DOHH2 (cell line): ENCODE data around the gene PSMB10.

Experiments used
- H3F3A ChIP-seq: fragments of 200-600 bp; sonication (generic), shearing (Covaris generic); 2 replicates; pipeline ENCODE4 v1.6.0; 2016; ENCODE audit warnings: antibody characterized with exemption, mild to moderate bottlenecking; ENCODE audit not compliant: control insufficient read depth, insufficient read depth
- H3K27ac ChIP-seq: fragments of 200-600 bp; sonication (generic); 2 replicates; pipeline ENCODE4 v1.5.1; 2014; ENCODE audit warnings: low read depth, mild to moderate bottlenecking, low read length, moderate library complexity
- H3K27me3 ChIP-seq: fragments of 200-600 bp; sonication (generic); 2 replicates; pipeline ENCODE4 v1.6.1; 2014; ENCODE audit warnings: mild to moderate bottlenecking, low read length, mixed read lengths; ENCODE audit not compliant: control insufficient read depth
- H3K36me3 ChIP-seq: fragments of 200-600 bp; sonication (generic); 2 replicates; pipeline ENCODE4 v1.6.1; 2014; ENCODE audit warnings: mild to moderate bottlenecking, low read length, moderate library complexity, mixed read lengths; ENCODE audit not compliant: control insufficient read depth
- H3K4me1 ChIP-seq: fragments of 200-600 bp; sonication (generic); 2 replicates; pipeline ENCODE4 v1.6.1; 2014; ENCODE audit warnings: mild to moderate bottlenecking, low read length, mixed read lengths; ENCODE audit not compliant: control insufficient read depth
- H3K4me2 ChIP-seq: fragments of 200-600 bp; sonication (generic); 2 replicates; pipeline ENCODE4 v1.6.0; 2014; ENCODE audit warnings: mild to moderate bottlenecking, low read length, moderate library complexity
- H3K4me3 ChIP-seq: fragments of 200-600 bp; sonication (generic); 2 replicates; pipeline ENCODE4 v1.5.1; 2014; ENCODE audit warnings: mild to moderate bottlenecking, low read length, mixed read lengths
- H3K79me2 ChIP-seq: fragments of 200-600 bp; sonication (generic); 2 replicates; pipeline ENCODE4 v1.6.1; 2014; ENCODE audit warnings: mild to moderate bottlenecking, low read length, mixed read lengths; ENCODE audit not compliant: control insufficient read depth
- H3K9me2 ChIP-seq: fragments of 200-600 bp; sonication (generic); replicated peaks from 2 replicates; pipeline ENCODE4 v1.6.1; 2014; ENCODE audit warnings: mild to moderate bottlenecking, low read length, mixed read lengths; ENCODE audit not compliant: control insufficient read depth
- H3K9me3 ChIP-seq: fragments of 200-600 bp; sonication (generic); 2 replicates; pipeline ENCODE4 v1.6.1; 2014; ENCODE audit warnings: antibody characterized with exemption, low read length, mixed read lengths; ENCODE audit not compliant: control insufficient read depth, insufficient read depth
- H4K20me1 ChIP-seq: fragments of 200-600 bp; sonication (generic); 2 replicates; pipeline ENCODE4 v1.6.0; 2014; ENCODE audit warnings: low read depth, mild to moderate bottlenecking, antibody characterized with exemption, low read length, moderate library complexity; ENCODE audit not compliant: control insufficient read depth, insufficient read depth
- CTCF ChIP-seq: fragments of 200-600 bp; sonication (generic); IDR thresholded peaks from one replicate; pipeline ENCODE4 v1.5.1; 2014; ENCODE audit warnings: antibody characterized with exemption, mild to moderate bottlenecking, low read depth, low read length; ENCODE audit not compliant: poor library complexity, severe bottlenecking
- EZH2phosphoT487 ChIP-seq: fragments of 200-600 bp; sonication (generic); IDR thresholded peaks from 2 replicates; pipeline ENCODE4 v1.6.1; 2017; ENCODE audit warnings: borderline replicate concordance, mild to moderate bottlenecking, antibody characterized with exemption, low read length, moderate library complexity, mixed read lengths

Gene PSMB10

GRCh38 chr16:67926181-67926750 lies 10.4 kb downstream of the PSMB10 start:
- Histone ChIP-seq H4K20me1 (0 out of 2 replicates have a peak, but pooled peaks cover 4% of the 10 kb centered on the region), H3K79me2 (no peaks in the 10 kb centered on the region), H3K27me3 (no peaks in the 10 kb centered on the region), H3K4me3 (no peak overlapping the region), H3K27ac (no peak overlapping the region), H3K4me2 (no peak overlapping the region), H3K9me2 (no peaks in the 10 kb centered on the region), H3K9me3 (no peaks in the 10 kb centered on the region), H3K4me1 (peaks cover 10% of the 10 kb centered on the region), H3F3A (no peaks in the 10 kb centered on the region), H3K36me3 (peaks cover 23% of the 10 kb centered on the region)
- TF ChIP-seq CTCF (no peak), EZH2phosphoT487 (no peak)

- Histone ChIP-seq H3K27ac (no peak overlapping the region), H3F3A (no peaks in the 10 kb centered on the region), H3K9me3 (no peaks in the 10 kb centered on the region), H4K20me1 (0 out of 2 replicates have a peak, but pooled peaks cover 4% of the 10 kb centered on the region), H3K4me1 (peaks cover 10% of the 10 kb centered on the region), H3K79me2 (no peaks in the 10 kb centered on the region), H3K27me3 (no peaks in the 10 kb centered on the region), H3K4me2 (no peak overlapping the region), H3K36me3 (peaks cover 14% of the 10 kb centered on the region), H3K4me3 (no peak overlapping the region), H3K9me2 (no peaks in the 10 kb centered on the region)
- TF ChIP-seq CTCF, result no peak
- no peak for TF ChIP-seq EZH2phosphoT487
Observed at GRCh38 chr16:67924140-67924906, 12.3 kb downstream of the PSMB10 start.

GRCh38 chr16:67923414-67924116 lies 13.1 kb downstream of the PSMB10 start:
- Histone ChIP-seq H3K36me3 (peaks cover 7% of the 10 kb centered on the region), H3F3A (no peaks in the 10 kb centered on the region), H3K27me3 (no peaks in the 10 kb centered on the region), H3K4me1 (peaks cover 10% of the 10 kb centered on the region), H3K9me2 (no peaks in the 10 kb centered on the region), H3K27ac (no peak overlapping the region), H4K20me1 (0 out of 2 replicates have a peak, but pooled peaks cover 4% of the 10 kb centered on the region), H3K4me3 (no peak overlapping the region), H3K9me3 (no peaks in the 10 kb centered on the region), H3K79me2 (no peaks in the 10 kb centered on the region), H3K4me2 (no peak overlapping the region)
- TF ChIP-seq EZH2phosphoT487, result no peak
- no peak for TF ChIP-seq CTCF
